CD4-positive, alpha-beta T cell treated with Interleukin-17A for 1 hour (primary cell): ENCODE measurements around the gene ATP10A.
A peak's percentile ranks its signal among the peaks of the same experiment; 100 is the strongest.
"Not testable (repeated sequence)": the region's sequence is repeated elsewhere in the genome, so short reads cannot be mapped to it uniquely, and the experiment has no call there.

ENCODE experiments used
- DNase-seq: peaks from one replicate; pipeline ENCODE4 v3.0.0-alpha.2; 2020

The ATP10A gene

GRCh38 chr15:25792128-25792527, 71.0 kb downstream of the ATP10A start:
- no peak for DNase-seq

DNA sequence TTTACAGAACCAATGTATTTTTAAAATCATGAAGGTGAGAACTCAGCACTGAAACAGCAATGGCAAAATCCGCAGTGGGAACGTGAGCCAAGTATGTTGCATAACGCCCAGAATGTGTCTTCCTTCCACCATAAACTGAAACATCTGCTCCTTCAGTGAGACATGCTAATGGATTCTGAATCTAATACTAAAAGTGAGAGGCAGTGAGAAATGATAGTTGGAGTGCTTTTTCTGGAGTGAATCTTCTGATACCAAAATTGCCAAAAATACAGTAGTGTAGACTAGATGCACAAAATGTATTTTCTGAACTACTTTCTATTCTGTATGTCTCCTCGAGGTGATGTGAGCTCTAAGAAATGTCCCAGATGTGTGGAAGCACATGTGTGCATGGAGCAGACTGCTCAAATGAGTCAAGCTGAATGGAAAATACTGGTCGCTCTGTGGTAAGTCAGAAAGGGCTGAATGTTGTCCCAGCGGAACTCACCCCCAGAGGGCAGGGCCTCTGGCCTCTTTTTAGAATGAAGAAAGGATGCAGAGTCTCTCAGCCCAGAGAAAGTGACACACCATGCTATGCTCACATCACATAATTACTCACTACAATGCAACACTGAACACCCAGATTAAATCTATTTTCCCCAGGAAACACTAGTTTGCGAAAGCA, 73.0 kb downstream of the ATP10A start:
- DNase-seq, result no peak

DNA sequence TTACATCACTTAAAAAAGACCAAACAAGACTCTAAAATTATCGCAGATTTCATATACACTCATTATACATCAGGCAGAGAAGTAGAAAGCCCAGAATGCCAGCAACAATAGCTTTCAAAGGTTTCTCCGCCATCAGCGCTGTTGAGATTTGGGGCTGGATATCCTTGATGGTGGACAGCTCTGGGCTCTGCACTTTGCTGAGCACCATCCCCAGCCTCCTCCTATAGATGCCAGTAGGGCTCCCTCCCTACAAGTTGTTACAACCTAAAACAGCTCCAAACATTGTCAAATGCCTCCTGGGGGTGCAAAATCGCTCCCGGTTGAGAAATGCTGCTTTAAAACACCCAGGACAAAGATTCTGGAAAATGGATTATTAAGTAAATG, 73.5 kb downstream of the ATP10A start:
- DNase-seq, result no peak

- no peak for DNase-seq
Measured at GRCh38 chr15:25789211-25789610, 73.9 kb downstream of the ATP10A start.

- DNase-seq, result no peak
Measured at GRCh38 chr15:25787855-25788520, 75.1 kb downstream of the ATP10A start.

- no peak for DNase-seq
Measured at GRCh38 chr15:25787381-25787780, 75.7 kb downstream of the ATP10A start.

- no peak for DNase-seq
Measured at GRCh38 chr15:25786040-25786439, 77.1 kb downstream of the ATP10A start.

GRCh38 chr15:25785641-25786025, 77.5 kb downstream of the ATP10A start:
- DNase-seq, result no peak

DNA sequence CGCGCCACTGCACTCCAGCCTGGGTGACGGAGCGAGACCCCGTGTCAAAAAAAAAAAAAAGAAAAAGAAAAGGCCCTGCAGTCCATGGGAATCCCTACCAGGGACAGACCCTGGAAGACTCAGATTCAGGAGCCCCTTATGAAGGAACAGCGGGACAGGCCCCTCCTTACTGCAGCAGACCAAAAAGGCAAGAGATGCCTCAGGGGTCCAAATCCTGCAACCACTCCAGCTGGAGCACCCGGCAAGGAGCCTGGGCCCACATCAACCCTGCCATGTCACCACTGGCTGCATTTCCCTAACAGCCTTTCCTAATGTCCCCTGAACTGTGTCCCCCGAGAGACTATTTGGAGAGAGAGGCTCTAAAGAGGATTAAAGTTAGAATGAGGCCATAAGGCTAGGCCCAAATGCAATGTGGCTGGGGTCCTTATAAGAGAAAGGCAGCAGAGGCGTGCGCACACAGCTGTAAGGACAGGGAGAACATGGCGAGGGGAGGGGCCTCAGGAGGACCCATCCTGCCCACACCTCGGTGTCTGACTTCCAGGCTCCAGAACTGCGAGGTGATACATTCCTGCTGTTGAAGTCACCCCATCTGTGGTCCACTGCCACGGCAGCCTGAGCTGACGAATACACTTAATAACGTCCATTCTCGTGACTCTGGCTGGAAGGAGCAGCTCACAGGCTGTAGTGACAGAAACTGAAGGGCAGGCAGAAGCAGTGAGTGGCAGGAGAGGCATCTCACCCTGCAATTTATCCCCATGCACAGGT, 78.1 kb downstream of the ATP10A start:
- DNase-seq, result no peak

DNA sequence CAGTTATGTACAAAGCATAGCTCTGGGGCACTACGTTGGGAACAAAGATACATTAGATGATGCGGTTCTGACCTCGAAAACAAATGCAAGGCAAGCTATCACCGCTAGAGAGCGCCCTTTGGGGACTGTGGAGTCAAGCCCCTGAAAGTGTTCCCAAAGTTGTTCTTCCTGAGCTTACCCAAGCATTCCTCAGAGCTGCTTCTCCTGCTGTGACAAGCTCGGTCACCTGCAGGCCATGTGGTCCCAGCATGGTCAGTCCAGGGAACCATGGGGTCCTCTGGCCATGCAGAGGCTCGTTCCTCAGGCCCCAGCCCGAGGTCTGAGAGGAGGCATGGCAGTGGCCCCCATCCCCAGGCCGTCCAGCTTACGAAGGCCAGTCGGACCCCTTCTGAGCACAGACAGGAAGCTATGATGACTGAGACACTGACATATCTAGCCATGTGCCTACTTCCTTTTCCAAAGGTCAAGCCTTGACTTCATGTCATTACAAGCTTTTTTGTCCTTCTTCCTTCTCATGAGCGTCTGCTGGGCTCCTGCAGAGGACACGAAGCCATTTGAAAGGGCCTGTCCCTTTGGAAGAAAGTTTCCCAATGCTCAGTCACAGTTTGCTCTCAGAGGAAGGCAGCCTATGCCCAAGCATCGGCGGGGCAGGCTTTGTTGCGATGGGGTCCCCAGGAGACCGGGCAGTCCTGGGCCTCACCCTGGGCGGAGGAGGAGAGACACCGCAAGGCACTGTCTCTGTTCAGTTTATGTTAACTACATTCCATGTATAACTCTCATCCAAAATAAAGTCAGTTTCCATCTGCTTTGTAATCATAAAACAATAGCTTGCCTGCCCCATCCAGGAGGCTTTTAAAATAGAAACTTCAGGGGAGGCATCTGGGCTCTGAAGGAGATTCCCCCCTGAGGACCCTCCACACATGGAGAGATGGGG, 79.3 kb downstream of the ATP10A start:
- DNase-seq, result peak; percentile 48

GRCh38 chr15:25783134-25783533, 80.0 kb downstream of the ATP10A start:
- DNase-seq, result no peak

GRCh38 chr15:25780479-25781255, 82.5 kb downstream of the ATP10A start:
- no peak for DNase-seq

GRCh38 chr15:25778161-25778560, 85.0 kb downstream of the ATP10A start:
- no peak for DNase-seq

DNA sequence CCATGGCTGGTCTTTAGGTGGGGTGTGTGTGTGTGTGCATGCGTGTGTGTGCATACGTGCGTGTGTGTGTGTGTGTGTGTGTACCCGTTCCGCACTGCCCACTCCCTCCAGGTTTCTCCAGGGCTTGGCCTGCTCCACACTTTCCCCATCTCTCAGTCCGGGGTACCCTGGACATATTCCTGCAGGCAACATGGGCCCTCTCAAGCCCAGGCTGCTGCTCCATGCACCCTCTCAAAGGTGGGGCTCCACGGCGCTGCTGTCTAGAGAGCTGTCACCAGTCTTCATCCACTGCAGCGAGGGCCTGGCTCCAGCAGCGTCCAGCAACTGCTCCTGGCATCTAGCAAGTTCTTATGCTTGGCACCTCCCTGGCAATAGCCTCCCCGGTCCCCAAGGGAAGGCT, 86.1 kb downstream of the ATP10A start:
- no peak for DNase-seq

- DNase-seq, result no peak
Measured at GRCh38 chr15:25776071-25776746, 86.9 kb downstream of the ATP10A start.

- DNase-seq, result no peak
Measured at GRCh38 chr15:25775317-25775912, 87.7 kb downstream of the ATP10A start.

DNA sequence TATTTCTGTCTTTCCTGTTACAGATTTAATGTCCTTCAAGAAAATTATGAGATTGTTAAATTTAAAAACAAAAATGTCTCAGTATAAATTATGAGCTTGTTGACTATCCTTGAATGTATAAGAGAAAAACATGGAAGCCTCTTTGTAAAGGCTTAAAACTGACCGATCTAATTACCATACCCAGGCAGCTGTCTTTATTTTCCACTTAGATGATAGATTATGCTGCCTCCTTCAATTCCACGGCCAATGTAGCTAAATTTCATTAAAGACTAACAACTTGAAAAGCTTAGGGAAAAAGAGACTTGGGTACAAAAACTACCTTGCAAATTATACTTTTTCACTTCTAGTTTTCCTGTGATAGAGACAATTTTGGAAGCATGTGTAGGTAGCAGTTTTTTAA, 88.3 kb downstream of the ATP10A start:
- no peak for DNase-seq

DNA sequence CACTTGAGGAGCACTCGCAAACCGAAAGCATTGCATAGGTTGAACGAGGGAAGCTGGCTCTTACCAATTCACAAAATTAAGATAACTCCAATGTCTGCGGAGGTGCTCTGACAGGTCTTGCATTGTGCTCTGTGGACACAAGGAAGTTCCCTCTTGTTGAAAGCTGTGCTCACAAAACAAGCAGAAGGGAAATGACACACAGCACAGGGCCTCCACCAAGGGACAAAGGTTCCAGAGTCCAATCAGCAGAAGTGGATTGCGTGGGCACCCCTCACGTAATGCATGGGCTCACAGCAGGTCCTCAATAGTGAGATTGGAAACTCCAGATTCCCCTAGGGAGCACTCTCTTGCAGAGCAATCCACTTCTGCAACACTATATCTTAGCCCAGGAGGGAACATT, 89.9 kb downstream of the ATP10A start:
- no peak for DNase-seq

DNA sequence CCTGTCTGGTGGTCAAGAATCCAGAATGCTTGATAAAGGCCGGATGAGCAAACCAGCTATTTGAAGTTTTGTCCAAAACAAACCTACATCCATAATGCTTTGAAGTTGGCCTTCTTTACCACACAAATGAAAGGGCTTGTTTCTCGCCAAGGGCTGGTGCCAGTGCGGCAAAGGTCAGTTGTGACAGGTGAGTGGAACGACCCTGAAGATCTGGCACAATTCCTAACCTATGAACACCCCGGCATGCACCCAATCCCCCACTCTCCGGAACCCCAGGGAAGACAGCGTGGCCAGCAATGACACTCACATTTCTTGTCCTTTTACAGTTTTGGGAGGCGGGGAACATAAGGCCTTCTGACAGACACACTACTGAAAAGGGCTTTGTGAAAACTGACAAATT, 90.6 kb downstream of the ATP10A start:
- no peak for DNase-seq

DNA sequence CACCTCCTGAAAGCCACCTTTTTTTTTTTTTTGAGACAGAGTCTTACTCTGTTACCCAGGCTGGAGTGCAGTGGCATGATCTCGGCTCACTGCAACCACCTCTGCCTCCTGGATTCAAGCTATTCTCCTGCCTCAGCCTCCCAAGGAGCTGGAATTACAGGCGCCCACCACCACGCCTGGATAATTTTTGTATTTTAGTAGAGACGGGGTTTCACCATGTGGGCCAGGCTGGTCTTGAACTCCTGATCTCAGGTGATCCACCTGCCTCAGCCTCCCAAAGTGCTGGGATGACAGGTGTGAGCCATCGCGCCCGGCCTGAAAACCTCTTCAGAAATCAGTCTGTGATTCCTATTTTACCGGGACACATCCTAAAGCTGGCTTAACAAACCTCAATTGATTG, 91.4 kb downstream of the ATP10A start:
- not testable (repeated sequence) for DNase-seq

GRCh38 chr15:25771338-25771706, 91.8 kb downstream of the ATP10A start:
- DNase-seq, result no peak
